A673 (cell line): ENCODE measurements around the gene RPS6KC1. TPM values are rescaled to one million over a fixed set of nuclear protein-coding genes. Genes with fewer than 3 reads are reported as not detected.

Source experiments
- BruUV-seq: library from RNA; stranded (reverse); fragments of 400-500 nt; replicated peaks from 2 replicates; lab custom pipeline; 2021; lab: Mats Ljungman, UMichigan
- CTCF ChIA-PET: fragments of 300-600 bp; sonication (Branson Sonifier 250); formaldehyde crosslinking; loops from one replicate; lab custom pipeline; 2022; ENCODE audit warnings: antibody characterized with exemption; lab: Charles Lee
- POLR2A ChIA-PET: fragments of 300-600 bp; sonication (Branson Sonifier 250); formaldehyde crosslinking; loops from one replicate; lab custom pipeline; 2022; ENCODE audit warnings: antibody characterized with exemption; ENCODE audit not compliant: low non-redundant PET; lab: Charles Lee
- DNase-seq: peaks from one replicate; pipeline ENCODE4 v3.0.0-alpha.2; 2015; ENCODE audit warnings: low spot score
- H3K27ac ChIP-seq: fragments of 200-600 bp; sonication (generic); 2 replicates; pipeline ENCODE4 v1.5.1; 2016; ENCODE audit warnings: mixed run types, low read depth, mild to moderate bottlenecking, mixed read lengths, antibody characterized with exemption, low read length; ENCODE audit not compliant: poor library complexity, severe bottlenecking
- H3K27me3 ChIP-seq: fragments of 200-600 bp; sonication (generic); replicated peaks from 2 replicates; pipeline ENCODE4 v1.6.1; 2017; ENCODE audit warnings: mixed run types, low read depth, mild to moderate bottlenecking, mixed read lengths, antibody characterized with exemption, low read length; ENCODE audit not compliant: insufficient read depth, poor library complexity
- H3K36me3 ChIP-seq: fragments of 200-600 bp; sonication (generic); 2 replicates; pipeline ENCODE4 v1.6.1; 2016; ENCODE audit warnings: mixed run types, mild to moderate bottlenecking, mixed read lengths, antibody characterized with exemption, low read length; ENCODE audit not compliant: insufficient read depth, poor library complexity, severe bottlenecking
- H3K4me1 ChIP-seq: fragments of 200-600 bp; sonication (generic); 2 replicates; pipeline ENCODE4 v1.6.1; 2017; ENCODE audit warnings: mixed run types, mild to moderate bottlenecking, mixed read lengths, antibody characterized with exemption, low read length; ENCODE audit not compliant: insufficient read depth, poor library complexity, severe bottlenecking
- H3K4me3 ChIP-seq: fragments of 200-600 bp; sonication (generic); 2 replicates; pipeline ENCODE4 v1.5.1; 2016; ENCODE audit warnings: low read depth, mixed run types, mild to moderate bottlenecking, mixed read lengths, low read length; ENCODE audit not compliant: poor library complexity, severe bottlenecking
- H3K9me3 ChIP-seq: fragments of 200-600 bp; sonication (generic); 2 replicates; pipeline ENCODE4 v1.6.1; 2016; ENCODE audit warnings: mixed run types, low read depth, mild to moderate bottlenecking, mixed read lengths, antibody characterized with exemption, low read length; ENCODE audit not compliant: poor library complexity, severe bottlenecking
- EZH2 ChIP-seq: fragments of 200-600 bp; sonication (generic); IDR thresholded peaks from 2 replicates; pipeline ENCODE4 v1.6.1; 2017; ENCODE audit warnings: borderline replicate concordance, low read depth, mild to moderate bottlenecking, mixed read lengths, antibody characterized with exemption, low read length; ENCODE audit not compliant: poor library complexity, severe bottlenecking
- intact Hi-C: fragments of 100-400 bp; cut with micrococcal nuclease; formaldehyde crosslinking; loops from one replicate; pipeline ENCODE4 v1.10.0; 2022; ENCODE audit not compliant: unreplicated experiment
- total RNA-seq: library from RNA; stranded (reverse); gene quantifications from 2 replicates; pipeline ENCODE4 v1.2.3, GENCODE V29; 2021
- TF ChIP-seq, protein P1 (sequence below): fragments of 300-800, 200-600 bp; sonication (generic); conservative IDR thresholded peaks from 2 replicates; pipeline ENCODE4 v1.5.1; 2017; ENCODE audit warnings: low read depth, mild to moderate bottlenecking, antibody characterized with exemption, low read length, moderate library complexity, mixed read lengths

Gene RPS6KC1
- total RNA-seq, 1 experiment from 2014 or later, result 17.1 TPM

DNA sequence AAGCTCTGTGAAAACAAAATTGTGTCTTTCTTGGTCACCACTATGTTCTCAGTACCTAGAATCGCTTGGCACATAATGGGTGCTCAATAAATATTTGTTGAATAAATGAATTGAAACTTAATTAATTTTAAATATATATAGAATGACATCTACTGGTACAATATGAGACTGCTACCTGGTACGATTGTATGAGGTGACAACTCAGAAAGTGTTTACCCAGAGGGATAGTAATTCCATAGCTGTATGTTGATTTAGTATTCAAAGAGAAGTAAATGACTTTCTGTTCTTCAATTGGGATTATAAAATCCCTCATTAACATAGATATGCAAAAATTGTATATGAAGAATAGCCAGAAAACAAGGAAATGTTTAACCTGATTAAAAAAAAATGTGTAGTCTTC, 128.7 kb downstream of the RPS6KC1 start:
- Histone ChIP-seq H3K9me3 (no peaks in the 10 kb centered on the region), H3K27ac (no peak overlapping the region), H3K4me3 (no peak overlapping the region), H3K4me1 (no peaks in the 10 kb centered on the region), H3K27me3 (no peaks in the 10 kb centered on the region), H3K36me3 (no peaks in the 10 kb centered on the region)
- ChIA-PET CTCF (no interaction called here), POLR2A (interaction anchor here (0.6 kb wide), 1 partner anchor 736 kb away, joined by 20 read pairs; no protein-coding TSS in a partner anchor)
- intact Hi-C loops, result no loop called here
- DNase-seq, result no peak
- TF ChIP-seq, protein P1, sequence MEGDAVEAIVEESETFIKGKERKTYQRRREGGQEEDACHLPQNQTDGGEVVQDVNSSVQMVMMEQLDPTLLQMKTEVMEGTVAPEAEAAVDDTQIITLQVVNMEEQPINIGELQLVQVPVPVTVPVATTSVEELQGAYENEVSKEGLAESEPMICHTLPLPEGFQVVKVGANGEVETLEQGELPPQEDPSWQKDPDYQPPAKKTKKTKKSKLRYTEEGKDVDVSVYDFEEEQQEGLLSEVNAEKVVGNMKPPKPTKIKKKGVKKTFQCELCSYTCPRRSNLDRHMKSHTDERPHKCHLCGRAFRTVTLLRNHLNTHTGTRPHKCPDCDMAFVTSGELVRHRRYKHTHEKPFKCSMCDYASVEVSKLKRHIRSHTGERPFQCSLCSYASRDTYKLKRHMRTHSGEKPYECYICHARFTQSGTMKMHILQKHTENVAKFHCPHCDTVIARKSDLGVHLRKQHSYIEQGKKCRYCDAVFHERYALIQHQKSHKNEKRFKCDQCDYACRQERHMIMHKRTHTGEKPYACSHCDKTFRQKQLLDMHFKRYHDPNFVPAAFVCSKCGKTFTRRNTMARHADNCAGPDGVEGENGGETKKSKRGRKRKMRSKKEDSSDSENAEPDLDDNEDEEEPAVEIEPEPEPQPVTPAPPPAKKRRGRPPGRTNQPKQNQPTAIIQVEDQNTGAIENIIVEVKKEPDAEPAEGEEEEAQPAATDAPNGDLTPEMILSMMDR, result no peak
- TF ChIP-seq EZH2, result no peak
- BruUV-seq, result no TSS peak

DNA sequence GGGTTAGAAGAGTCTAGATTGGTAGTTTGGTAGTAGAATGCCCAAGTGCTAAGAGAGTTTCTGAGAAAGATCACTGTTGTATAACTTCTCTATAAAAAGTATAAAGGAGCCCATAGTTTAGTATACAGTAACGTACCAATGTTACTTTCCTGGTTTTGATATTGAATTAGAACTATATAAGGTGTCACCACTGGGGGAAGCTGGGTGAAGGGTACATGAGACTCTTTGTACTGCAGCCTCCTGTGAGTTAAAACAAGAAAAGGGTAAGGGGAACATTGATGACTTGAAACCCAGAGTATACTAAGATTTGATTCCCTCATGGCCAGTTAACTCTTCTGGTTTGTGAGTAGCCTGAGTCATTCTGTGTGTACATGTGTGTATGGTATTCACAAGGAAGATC, 129.8 kb downstream of the RPS6KC1 start:
- intact Hi-C loops, result no loop called here
- CTCF ChIA-PET, result no interaction called here
- BruUV-seq, result no TSS peak

DNA sequence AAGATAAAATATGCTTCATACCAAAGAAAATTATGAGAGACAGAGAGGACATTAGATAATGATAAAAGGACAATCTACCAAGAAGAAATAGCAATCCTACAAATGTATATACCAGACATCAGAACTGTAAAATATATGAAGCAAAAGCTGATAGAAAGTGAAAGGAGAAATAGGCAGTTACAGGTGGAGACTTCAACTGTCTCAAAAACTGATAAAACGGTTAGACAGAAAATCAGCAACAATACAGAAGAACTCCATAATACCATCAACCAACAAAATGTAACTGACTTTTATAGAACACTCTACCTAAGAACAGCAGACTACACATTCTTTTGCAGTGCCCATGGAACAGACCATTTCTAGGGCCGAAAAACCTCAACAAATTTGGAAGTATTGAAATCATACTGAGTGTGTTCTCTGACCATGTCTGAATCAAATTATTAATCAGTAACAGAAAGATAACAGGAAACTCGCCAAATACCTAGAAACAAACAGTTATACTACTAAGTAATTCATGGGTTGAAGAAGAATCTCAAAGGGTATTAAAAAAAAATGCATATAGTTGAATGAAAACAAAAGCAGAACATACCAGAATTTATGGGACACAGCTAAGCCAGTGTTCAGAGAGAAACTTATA, 132.1 kb downstream of the RPS6KC1 start:
- intact Hi-C loops, result no loop called here
- BruUV-seq, result no TSS peak
- CTCF ChIA-PET, result no interaction called here

More for the DNA sequence above, 129.8 kb downstream of the RPS6KC1 start:
- Histone ChIP-seq H3K36me3 (no peaks in the 10 kb centered on the region), H3K27me3 (no peaks in the 10 kb centered on the region), H3K4me1 (no peaks in the 10 kb centered on the region), H3K9me3 (no peaks in the 10 kb centered on the region), H3K27ac (no peak overlapping the region), H3K4me3 (no peak overlapping the region)
- TF ChIP-seq EZH2, result no peak
- TF ChIP-seq, protein P1, result no peak
- POLR2A ChIA-PET, result no interaction called here
- DNase-seq, result no peak

More for the DNA sequence above, 132.1 kb downstream of the RPS6KC1 start:
- H3K4me1 ChIP-seq, result no peaks in the 10 kb centered on the region
- DNase-seq, result no peak
- POLR2A ChIA-PET, result no interaction called here
- H3K9me3 ChIP-seq, result peaks cover 6% of the 10 kb centered on the region
- H3K4me3 ChIP-seq, result no peak overlapping the region
- no peaks in the 10 kb centered on the region for H3K36me3 ChIP-seq
- H3K27ac ChIP-seq, result no peak overlapping the region
- TF ChIP-seq EZH2, result no peak
- TF ChIP-seq, protein P1, result no peak
- no peaks in the 10 kb centered on the region for H3K27me3 ChIP-seq
